HPDE6-E6E7 (cell line): Measurements from ENCODE around the gene MACROD2.

Experiments
- DNase-seq: peaks from one replicate; pipeline ENCODE4 v3.0.0; 2011; ENCODE audit warnings: missing footprints; ENCODE audit errors: extremely low spot score

MACROD2 gene

GRCh38 chr20:15734052-15734451 lies 1738.7 kb downstream of the MACROD2 start:
- DNase-seq = no peak

GRCh38 chr20:15739035-15739434 lies 1743.7 kb downstream of the MACROD2 start:
- no peak for DNase-seq

GRCh38 chr20:15740046-15740775 lies 1744.9 kb downstream of the MACROD2 start:
- DNase-seq = no peak

GRCh38 chr20:15742087-15742486 lies 1746.8 kb downstream of the MACROD2 start:
- no peak for DNase-seq

GRCh38 chr20:15742627-15743026 lies 1747.3 kb downstream of the MACROD2 start:
- DNase-seq = no peak

- DNase-seq = no peak
These were observed 1760.9 kb downstream of the MACROD2 start for GRCh38 chr20:15756002-15756753.

GRCh38 chr20:15756754-15757115 lies 1761.4 kb downstream of the MACROD2 start:
- no peak for DNase-seq

- no peak for DNase-seq
These were observed 1764.3 kb downstream of the MACROD2 start for GRCh38 chr20:15759594-15759993.

GRCh38 chr20:15760001-15760621 lies 1764.8 kb downstream of the MACROD2 start:
- DNase-seq = no peak

GRCh38 chr20:15763366-15763765 lies 1768.0 kb downstream of the MACROD2 start:
- no peak for DNase-seq

- no peak for DNase-seq
These were observed 1772.3 kb downstream of the MACROD2 start for GRCh38 chr20:15767586-15767985.

- no peak for DNase-seq
These were observed 1772.9 kb downstream of the MACROD2 start for GRCh38 chr20:15767999-15768741.

GRCh38 chr20:15772826-15773225 lies 1777.5 kb downstream of the MACROD2 start:
- no peak for DNase-seq

- DNase-seq = no peak
These were observed 1779.6 kb downstream of the MACROD2 start for GRCh38 chr20:15774926-15775325.

GRCh38 chr20:15776770-15777466 lies 1781.6 kb downstream of the MACROD2 start:
- DNase-seq = no peak

GRCh38 chr20:15784020-15784419 lies 1788.7 kb downstream of the MACROD2 start:
- DNase-seq = no peak

- DNase-seq = no peak
These were observed 1793.8 kb downstream of the MACROD2 start for GRCh38 chr20:15789079-15789478.

- no peak for DNase-seq
These were observed 1797.5 kb downstream of the MACROD2 start for GRCh38 chr20:15792855-15793254.

- no peak for DNase-seq
These were observed 1799.1 kb downstream of the MACROD2 start for GRCh38 chr20:15794409-15794808.

- DNase-seq = no peak
These were observed 1800.1 kb downstream of the MACROD2 start for GRCh38 chr20:15795305-15796019.

GRCh38 chr20:15799871-15800270 lies 1804.6 kb downstream of the MACROD2 start:
- DNase-seq = no peak
